Parathyroid adenoma (tissue), 2 donors: Measurements from ENCODE around the gene GNAS.

ENCODE experiments used
- H2AFZ ChIP-seq: fragments of 300-600 bp; sonication (generic); one replicate; pipeline ENCODE4 v1.7.0; 2017; ENCODE audit warnings: antibody characterized with exemption, mild to moderate bottlenecking
- H3K27ac ChIP-seq: fragments of 300-600 bp; sonication (generic); one replicate; pipeline ENCODE4 v1.7.0; 2017
- H3K27me3 ChIP-seq: fragments of 300-600 bp; sonication (generic); one replicate; pipeline ENCODE4 v1.7.0; 2017; ENCODE audit warnings: low read length; ENCODE audit not compliant: control insufficient read depth, insufficient read depth
- H3K36me3 ChIP-seq: fragments of 300-600 bp; sonication (generic); one replicate; pipeline ENCODE4 v1.7.0; 2017; ENCODE audit warnings: low read length; ENCODE audit not compliant: control insufficient read depth, insufficient read depth
- H3K4me1 ChIP-seq: fragments of 300-600 bp; sonication (generic); one replicate; pipeline ENCODE4 v1.7.0; 2017; ENCODE audit warnings: control low read depth
- H3K4me2 ChIP-seq: fragments of 300-600 bp; sonication (generic); one replicate; pipeline ENCODE4 v1.7.0; 2017; ENCODE audit warnings: low read length
- H3K4me3 ChIP-seq: fragments of 300-600 bp; sonication (generic); one replicate; pipeline ENCODE4 v1.7.0; 2017; ENCODE audit warnings: low read depth, low read length
- H3K79me2 ChIP-seq: fragments of 300-600 bp; sonication (generic); one replicate; pipeline ENCODE4 v1.7.0; 2017; ENCODE audit warnings: control low read depth
- H3K9ac ChIP-seq: fragments of 300-600 bp; sonication (generic); one replicate; pipeline ENCODE4 v1.7.0; 2017; ENCODE audit warnings: mild to moderate bottlenecking
- H3K9me3 ChIP-seq: fragments of 300-600 bp; sonication (generic); one replicate; pipeline ENCODE4 v1.7.0; 2017; ENCODE audit warnings: low read length; ENCODE audit not compliant: control insufficient read depth
- TF ChIP-seq, protein P1 (sequence below): fragments of 300-600 bp; sonication (generic); IDR thresholded peaks from one replicate; pipeline ENCODE4 v1.7.0; 2017; ENCODE audit warnings: antibody characterized with exemption, mild to moderate bottlenecking
- donor health status: primary hyperparathyroidism.

GNAS gene

DNA sequence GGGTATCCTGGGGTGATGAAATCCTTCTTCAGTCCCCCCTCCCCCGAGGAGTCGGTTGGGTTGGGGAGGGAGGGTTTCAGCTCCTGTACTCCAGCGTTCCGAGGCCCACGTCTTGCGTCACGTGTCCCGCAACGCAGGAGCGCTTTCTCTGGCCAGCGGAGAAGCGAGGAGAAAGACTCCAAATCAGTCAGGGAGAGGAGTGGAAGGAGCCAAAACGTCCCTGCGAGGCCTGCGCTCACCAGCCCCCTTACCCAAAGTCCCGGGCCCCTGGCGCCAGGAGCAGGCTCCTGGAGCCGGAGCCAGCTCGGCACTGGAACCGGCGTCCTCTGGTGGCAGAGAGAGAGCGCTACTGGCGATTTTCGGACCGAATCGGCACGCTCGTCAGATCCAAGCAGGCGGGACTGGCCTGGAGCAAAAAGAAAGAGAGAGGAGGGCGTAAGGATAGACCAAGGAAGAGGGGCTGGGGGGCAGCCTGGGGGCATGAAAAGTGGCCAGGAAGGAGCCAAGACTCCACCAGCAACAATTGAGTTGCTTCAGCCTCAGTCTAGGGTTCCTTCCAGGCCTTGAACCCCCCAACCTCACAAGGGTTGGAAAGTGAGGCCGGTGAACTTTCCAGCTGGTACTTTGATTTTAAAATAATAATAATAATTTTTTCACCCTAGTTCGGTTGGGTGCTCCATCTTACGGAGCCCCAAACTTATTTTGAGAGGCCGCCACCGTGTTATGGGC, at the start of gene GNAS:
TSS of gene GNAS (plus strand) at position 174 of the 729 bp plus-strand sequence.
- Histone ChIP-seq H2AFZ (no peak within 1 kb of the TSS), H3K27me3 (peaks cover 12% of the 10 kb centered on the region), H3K9ac (no peak within 1 kb of the TSS), H3K9me3 (no peaks in the 10 kb centered on the region), H3K27ac (no peak within 1 kb of the TSS), H3K36me3 (no peaks in the 10 kb centered on the region), H3K4me3 (no peak within 1 kb of the TSS), H3K79me2 (no peaks in the 10 kb centered on the region), H3K4me2 (peak within 1 kb of the TSS; percentile 81), H3K4me1 (no peaks in the 10 kb centered on the region)
- TF ChIP-seq, protein P1, sequence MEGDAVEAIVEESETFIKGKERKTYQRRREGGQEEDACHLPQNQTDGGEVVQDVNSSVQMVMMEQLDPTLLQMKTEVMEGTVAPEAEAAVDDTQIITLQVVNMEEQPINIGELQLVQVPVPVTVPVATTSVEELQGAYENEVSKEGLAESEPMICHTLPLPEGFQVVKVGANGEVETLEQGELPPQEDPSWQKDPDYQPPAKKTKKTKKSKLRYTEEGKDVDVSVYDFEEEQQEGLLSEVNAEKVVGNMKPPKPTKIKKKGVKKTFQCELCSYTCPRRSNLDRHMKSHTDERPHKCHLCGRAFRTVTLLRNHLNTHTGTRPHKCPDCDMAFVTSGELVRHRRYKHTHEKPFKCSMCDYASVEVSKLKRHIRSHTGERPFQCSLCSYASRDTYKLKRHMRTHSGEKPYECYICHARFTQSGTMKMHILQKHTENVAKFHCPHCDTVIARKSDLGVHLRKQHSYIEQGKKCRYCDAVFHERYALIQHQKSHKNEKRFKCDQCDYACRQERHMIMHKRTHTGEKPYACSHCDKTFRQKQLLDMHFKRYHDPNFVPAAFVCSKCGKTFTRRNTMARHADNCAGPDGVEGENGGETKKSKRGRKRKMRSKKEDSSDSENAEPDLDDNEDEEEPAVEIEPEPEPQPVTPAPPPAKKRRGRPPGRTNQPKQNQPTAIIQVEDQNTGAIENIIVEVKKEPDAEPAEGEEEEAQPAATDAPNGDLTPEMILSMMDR: no peak

DNA sequence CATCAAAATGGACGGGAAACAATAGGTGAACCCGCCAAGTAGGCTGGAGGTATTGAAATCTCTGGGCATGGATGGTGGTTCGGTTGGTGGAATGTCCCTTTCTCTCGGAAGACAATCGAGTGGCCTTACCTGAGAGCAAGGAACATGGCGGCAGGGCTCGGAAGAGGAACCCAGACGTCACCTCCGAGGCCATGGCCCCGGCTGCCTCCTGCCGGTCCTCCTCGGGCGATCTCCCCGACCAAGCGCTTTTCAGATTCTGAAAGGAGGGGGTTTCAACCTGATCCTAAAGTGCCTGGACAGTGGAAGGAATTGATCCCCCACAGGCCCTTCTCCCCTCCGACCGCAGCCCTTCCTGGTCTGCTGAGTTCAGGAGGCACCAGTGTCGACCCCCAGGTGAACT, 49.0 kb upstream of the GNAS start:
- H3K27ac ChIP-seq: no peak overlapping the region
- TF ChIP-seq, protein P1: no peak

DNA sequence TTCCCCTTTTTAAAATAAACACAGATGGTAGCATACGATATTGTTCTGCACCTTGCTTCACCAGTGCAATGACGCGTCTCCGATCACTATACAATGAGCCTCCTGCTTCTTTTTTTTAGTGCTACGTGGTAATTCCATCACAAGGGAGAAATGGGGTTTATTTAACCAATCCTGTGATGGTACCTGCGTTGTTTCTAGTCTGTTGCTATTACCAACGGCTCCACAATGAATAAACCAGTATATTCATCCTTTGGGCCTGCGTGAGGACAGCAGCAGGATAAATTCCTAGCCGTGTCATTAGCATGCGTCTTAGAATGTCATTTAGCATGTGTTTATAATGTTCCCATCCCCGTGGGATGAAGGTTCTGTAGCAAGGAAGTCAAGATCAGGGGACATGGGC, 44.7 kb upstream of the GNAS start:
- H3K36me3 ChIP-seq: no peaks in the 10 kb centered on the region
- H3K4me3 ChIP-seq: no peak overlapping the region
- TF ChIP-seq, protein P1: no peak
- no peak overlapping the region for H3K27ac ChIP-seq
- H3K9ac ChIP-seq: no peak overlapping the region
- H3K79me2 ChIP-seq: no peaks in the 10 kb centered on the region
- H2AFZ ChIP-seq: no peak overlapping the region
- no peaks in the 10 kb centered on the region for H3K9me3 ChIP-seq
- no peaks in the 10 kb centered on the region for H3K27me3 ChIP-seq
- no peaks in the 10 kb centered on the region for H3K4me1 ChIP-seq
- H3K4me2 ChIP-seq: no peak overlapping the region

More for the DNA sequence above, 49.0 kb upstream of the GNAS start:
- Histone ChIP-seq H3K27me3 (no peaks in the 10 kb centered on the region), H3K9me3 (no peaks in the 10 kb centered on the region), H3K4me3 (no peak overlapping the region), H3K79me2 (no peaks in the 10 kb centered on the region), H3K4me2 (no peak overlapping the region), H3K36me3 (no peaks in the 10 kb centered on the region), H3K9ac (no peak overlapping the region), H2AFZ (no peak overlapping the region), H3K4me1 (no peaks in the 10 kb centered on the region)

DNA sequence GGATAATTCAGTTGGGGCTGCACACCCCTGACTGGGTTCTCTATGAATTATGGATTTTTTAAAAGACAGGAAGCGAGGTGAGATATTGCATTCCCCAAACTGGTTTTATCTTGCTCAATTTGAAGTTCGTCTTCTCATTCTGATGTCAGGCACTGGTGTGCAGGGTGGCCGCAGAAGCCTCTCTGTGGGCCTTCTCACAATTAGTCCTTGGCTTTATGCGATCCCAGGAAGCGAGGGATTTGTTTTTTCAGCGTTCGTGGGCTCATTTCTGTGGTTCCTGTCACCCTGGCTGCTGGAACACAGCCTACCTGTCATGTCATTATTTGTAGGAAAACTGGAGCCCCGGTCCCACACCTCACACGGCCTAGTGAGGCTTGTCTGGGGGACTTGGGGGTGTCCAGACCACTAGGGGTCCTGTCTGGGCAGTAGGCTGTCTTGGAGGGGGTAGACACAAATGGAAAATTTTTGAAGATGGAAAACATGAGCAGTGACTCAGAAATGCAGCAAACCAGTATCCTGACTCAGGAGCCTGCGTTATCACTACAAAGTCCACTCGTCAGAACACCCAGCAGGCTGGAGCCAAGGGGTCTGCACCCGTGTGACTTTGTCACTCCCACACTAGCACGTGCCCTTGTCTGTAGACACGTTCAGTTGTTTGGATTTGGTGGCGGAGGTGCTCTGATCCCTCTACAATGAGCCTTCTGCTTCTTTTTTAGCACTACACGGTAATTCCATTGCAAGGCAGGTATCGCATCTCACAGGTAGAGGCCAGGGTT, 44.1 kb upstream of the GNAS start:
- Histone ChIP-seq H3K79me2 (no peaks in the 10 kb centered on the region), H3K27ac (no peak overlapping the region), H3K4me1 (no peaks in the 10 kb centered on the region), H2AFZ (no peak overlapping the region), H3K4me2 (no peak overlapping the region), H3K4me3 (no peak overlapping the region), H3K27me3 (no peaks in the 10 kb centered on the region), H3K9ac (no peak overlapping the region), H3K36me3 (no peaks in the 10 kb centered on the region), H3K9me3 (no peaks in the 10 kb centered on the region)
- TF ChIP-seq, protein P1: no peak
